BLaER1 treated with 17β-estradiol and CSF1 and Interleukin-3, amounts not matched to agents 10 nM and 100 nM (cell line): ENCODE data around the gene DDX56.

Experiments
- H3K27ac ChIP-seq, 11 experiments: shearing (Covaris generic); formaldehyde crosslinking; 2 replicates each; pipeline ENCODE4 v1.8.1; 2022
- H3K27me3 ChIP-seq, 11 experiments: shearing (Covaris generic); formaldehyde crosslinking; 2 replicates each; pipeline ENCODE4 v1.8.1; 2022
- H3K36me3 ChIP-seq, 11 experiments: shearing (Covaris generic); formaldehyde crosslinking; 2 replicates each; pipeline ENCODE4 v1.8.1; 2022
- H3K4me1 ChIP-seq, 10 experiments: shearing (Covaris generic); formaldehyde crosslinking; 2 replicates each; pipeline ENCODE4 v1.8.1; 2022
- H3K4me2 ChIP-seq, 11 experiments: shearing (Covaris generic); formaldehyde crosslinking; 2 replicates each; pipeline ENCODE4 v1.8.1; 2022
- H3K4me3 ChIP-seq, 10 experiments: shearing (Covaris generic); formaldehyde crosslinking; 2 replicates each; pipeline ENCODE4 v1.8.1; 2022
- H3K9ac ChIP-seq, 11 experiments: shearing (Covaris generic); formaldehyde crosslinking; 2 replicates each; pipeline ENCODE4 v1.8.1; 2022
- H3K9me3 ChIP-seq, 11 experiments: shearing (Covaris generic); formaldehyde crosslinking; replicated peaks in 1 of 11; 2 replicates each; pipeline ENCODE4 v1.8.1; 2022
- H4K20me1 ChIP-seq, 11 experiments: shearing (Covaris generic); formaldehyde crosslinking; 2 replicates each; pipeline ENCODE4 v1.8.1; 2022
- Cebpa-rat ChIP-seq, 11 experiments: shearing (Covaris generic); IDR thresholded peaks; 2 replicates each; pipeline ENCODE4 v1.8.1; 2022

The DDX56 gene

DNA sequence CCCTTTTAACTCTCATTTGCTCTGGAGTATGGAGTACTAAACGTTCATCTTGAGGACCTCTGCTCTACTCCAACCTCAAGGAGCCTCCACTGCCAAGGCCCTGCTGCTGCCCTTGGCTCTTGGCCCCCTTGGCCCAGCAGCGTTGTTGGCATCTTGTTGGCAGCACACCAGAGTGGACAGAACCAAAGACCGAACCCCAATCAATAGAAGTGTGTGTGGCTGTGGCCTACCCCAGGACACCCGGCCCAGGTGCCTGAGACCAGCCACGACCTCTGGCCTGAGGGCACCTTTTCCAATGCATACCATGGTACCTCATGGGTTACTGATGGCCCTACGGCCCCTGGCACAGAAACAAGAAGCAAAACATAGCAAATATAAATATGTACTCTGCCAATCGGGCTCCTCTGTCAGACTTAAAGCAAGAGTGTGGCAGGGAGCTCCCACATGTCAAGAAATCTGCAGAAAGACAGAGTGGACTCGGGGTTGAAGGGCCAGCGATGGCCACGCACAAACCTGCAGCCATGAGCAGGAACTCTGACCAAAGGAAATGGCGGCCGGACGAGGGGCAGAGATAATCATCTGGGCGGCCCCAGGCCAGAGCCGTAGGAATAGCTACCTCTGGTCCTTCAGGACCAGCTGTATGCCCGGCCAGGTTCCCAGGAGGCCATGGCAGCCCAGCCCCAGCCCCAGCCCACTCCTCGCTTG lies 35.5 kb downstream of the DDX56 start:
- Histone ChIP-seq H3K36me3 (no peaks in the 10 kb centered on the region), H3K4me3 (no peak overlapping the region), H3K9me3 (no peaks in the 10 kb centered on the region), H3K4me1 (peaks cover 0 to 11% (median 0%) of the 10 kb centered on the region in 10 experiments; a peak in 7 of 20 replicates), H3K9ac (no peak overlapping the region), H3K4me2 (no peak overlapping the region), H3K27ac (no peak overlapping the region), H3K27me3 (no peaks in the 10 kb centered on the region), H4K20me1 (no peaks in the 10 kb centered on the region)
- TF ChIP-seq Cebpa-rat (IDR thresholded peaks at IDR 0.05), result no peak

DNA sequence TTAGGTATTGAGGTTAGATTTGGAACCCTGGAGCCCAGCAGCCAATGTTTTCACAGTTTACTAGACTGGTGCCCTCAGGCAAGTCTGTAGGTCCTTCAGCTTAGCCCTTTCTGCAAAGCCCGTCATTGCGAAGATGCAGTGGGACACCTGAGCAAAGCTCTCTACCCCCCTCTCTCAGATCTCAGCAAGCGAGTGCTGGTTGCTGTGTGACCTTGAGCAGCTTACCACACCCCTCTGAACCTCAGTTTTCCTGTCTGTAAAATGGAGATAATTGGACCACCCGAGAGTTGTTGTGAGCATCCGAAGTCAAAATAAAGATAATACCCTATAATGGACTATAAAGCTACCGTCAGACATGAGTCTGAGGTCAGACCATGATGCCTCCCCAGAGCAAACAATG lies 36.3 kb downstream of the DDX56 start:
- Histone ChIP-seq H4K20me1 (no peaks in the 10 kb centered on the region), H3K4me3 (no peak overlapping the region), H3K27me3 (no peaks in the 10 kb centered on the region), H3K9ac (no peak overlapping the region), H3K4me2 (no peak overlapping the region), H3K4me1 (peaks cover 0 to 3% (median 0%) of the 10 kb centered on the region in 10 experiments; a peak in 5 of 20 replicates), H3K9me3 (no peaks in the 10 kb centered on the region), H3K27ac (no peak overlapping the region), H3K36me3 (no peaks in the 10 kb centered on the region)
- no peak for TF ChIP-seq Cebpa-rat (IDR thresholded peaks at IDR 0.05)

DNA sequence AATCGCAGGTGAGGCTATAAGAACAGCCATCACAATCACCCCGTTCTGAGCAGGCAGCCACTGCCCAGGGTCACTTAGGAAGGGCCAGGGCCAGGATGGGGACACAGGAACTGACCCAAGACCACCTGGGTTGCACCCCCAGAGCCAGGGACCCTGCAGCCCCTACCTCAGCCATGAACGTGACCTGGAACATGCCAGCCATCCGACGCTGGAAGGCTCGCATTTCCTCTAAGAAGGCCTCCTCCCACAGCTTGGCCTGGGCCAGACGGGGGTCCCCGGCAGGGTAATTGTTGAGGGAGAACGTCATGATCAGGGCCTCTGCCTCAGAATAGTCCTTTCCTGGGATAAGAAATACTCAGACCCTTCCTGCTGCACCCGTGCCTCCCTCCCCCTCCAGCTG lies 37.6 kb downstream of the DDX56 start:
- no peak overlapping the region for H3K4me3 ChIP-seq
- H3K27me3 ChIP-seq, result no peaks in the 10 kb centered on the region
- H3K4me1 ChIP-seq, result peaks cover 0 to 3% (median 2%) of the 10 kb centered on the region in 10 experiments; a peak in 9 of 20 replicates
- H3K9me3 ChIP-seq, result no peaks in the 10 kb centered on the region
- H3K9ac ChIP-seq, result no peak overlapping the region
- no peak overlapping the region for H3K27ac ChIP-seq
- no peaks in the 10 kb centered on the region for H4K20me1 ChIP-seq
- no peak overlapping the region for H3K4me2 ChIP-seq
- TF ChIP-seq Cebpa-rat (IDR thresholded peaks at IDR 0.05), result no peak
- no peaks in the 10 kb centered on the region for H3K36me3 ChIP-seq

DNA sequence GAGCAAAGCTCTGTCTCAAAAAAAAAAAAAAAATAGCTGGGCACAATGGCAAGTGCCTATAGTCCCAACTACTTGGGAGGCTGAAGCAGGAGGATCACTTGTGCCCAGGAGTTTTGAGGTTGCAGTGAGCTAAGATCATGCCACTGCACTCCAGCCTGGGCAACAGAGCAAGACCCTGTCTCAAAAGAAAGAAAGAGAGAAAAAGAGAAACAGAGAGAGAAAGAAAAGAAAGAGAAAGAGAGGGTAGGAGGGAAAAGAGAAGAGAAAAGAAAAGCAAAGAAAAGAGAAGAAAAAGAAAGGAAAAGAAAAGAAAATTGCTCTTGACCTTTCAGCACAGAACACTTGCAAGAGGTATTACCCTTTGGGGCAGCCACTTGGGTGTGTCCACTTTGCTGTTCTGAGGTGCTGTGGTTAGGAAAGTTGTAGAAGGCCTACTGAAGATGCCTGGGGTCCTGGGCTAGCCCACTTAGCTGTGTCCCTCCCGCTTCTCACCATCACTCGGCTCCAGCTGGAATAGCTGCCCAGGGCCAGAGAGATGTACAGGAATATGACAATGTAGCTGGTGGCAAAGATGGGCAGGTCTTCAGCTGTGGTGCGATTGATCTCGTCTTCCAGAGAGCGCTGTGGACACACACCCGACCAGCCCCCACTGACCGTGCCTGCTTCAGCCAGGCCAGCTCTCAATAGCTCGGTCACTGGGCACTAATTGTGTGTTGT lies 38.2 kb downstream of the DDX56 start:
- no peaks in the 10 kb centered on the region for H4K20me1 ChIP-seq
- H3K36me3 ChIP-seq, result no peaks in the 10 kb centered on the region
- no peak overlapping the region for H3K4me2 ChIP-seq
- no peaks in the 10 kb centered on the region for H3K27me3 ChIP-seq
- no peak overlapping the region for H3K27ac ChIP-seq
- no peak for TF ChIP-seq Cebpa-rat (IDR thresholded peaks at IDR 0.05)
- H3K4me3 ChIP-seq, result no peak overlapping the region
- H3K9ac ChIP-seq, result no peak overlapping the region
- H3K4me1 ChIP-seq, result peaks cover 0 to 9% (median 8%) of the 10 kb centered on the region in 10 experiments; a peak in 11 of 20 replicates
- no peaks in the 10 kb centered on the region for H3K9me3 ChIP-seq

DNA sequence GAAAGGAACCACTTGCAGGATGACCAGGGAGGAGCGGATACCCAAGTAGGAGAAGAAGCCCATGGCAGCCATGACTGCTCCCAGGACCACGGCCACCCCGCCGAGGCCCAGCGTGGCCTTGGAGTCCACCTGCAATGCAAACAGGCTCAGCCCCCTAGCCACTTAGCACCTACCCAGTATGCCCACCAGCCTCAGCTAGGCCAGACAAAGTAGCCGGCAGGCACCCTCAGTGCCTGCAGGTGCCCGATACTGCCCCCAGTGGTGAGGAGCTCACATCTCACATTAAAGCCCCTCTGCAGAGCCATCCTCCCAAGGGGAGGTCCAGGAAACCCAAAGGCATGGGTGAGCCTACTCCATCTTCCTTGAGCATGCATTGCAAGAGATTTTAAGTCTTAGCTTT lies 39.2 kb downstream of the DDX56 start:
- Histone ChIP-seq H4K20me1 (no peaks in the 10 kb centered on the region), H3K4me1 (peaks cover 0 to 10% (median 8%) of the 10 kb centered on the region in 10 experiments; a peak in 11 of 20 replicates), H3K27me3 (no peaks in the 10 kb centered on the region), H3K9ac (no peak overlapping the region), H3K4me3 (no peak overlapping the region), H3K27ac (no peak overlapping the region), H3K36me3 (no peaks in the 10 kb centered on the region), H3K9me3 (no peaks in the 10 kb centered on the region), H3K4me2 (no peak overlapping the region)
- no peak for TF ChIP-seq Cebpa-rat (IDR thresholded peaks at IDR 0.05)

DNA sequence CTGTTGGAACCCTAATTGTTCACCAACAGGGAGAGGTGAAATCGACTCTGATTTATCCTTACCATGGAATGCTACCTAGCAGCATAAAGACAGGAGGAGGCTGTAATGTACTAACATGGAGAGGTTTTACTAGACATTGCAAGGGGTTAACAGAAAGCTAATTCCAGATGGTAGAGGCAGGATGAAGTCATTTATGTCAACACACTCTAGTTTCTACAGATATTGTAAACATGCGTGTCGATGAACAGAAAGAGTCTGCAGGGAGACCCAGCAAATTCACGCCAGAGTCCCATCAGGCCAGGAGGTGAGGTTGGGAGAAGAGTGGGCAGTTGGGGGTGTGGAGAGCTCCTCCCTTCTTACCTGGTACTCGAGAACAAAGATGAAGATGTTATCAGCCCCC lies 39.6 kb downstream of the DDX56 start:
- Histone ChIP-seq H3K36me3 (no peaks in the 10 kb centered on the region), H3K27ac (no peak overlapping the region), H3K27me3 (no peaks in the 10 kb centered on the region), H4K20me1 (no peaks in the 10 kb centered on the region), H3K9me3 (no peaks in the 10 kb centered on the region), H3K9ac (no peak overlapping the region), H3K4me3 (no peak overlapping the region), H3K4me1 (peaks cover 0 to 10% (median 8%) of the 10 kb centered on the region in 10 experiments; a peak in 11 of 20 replicates), H3K4me2 (no peak overlapping the region)
- no peak for TF ChIP-seq Cebpa-rat (IDR thresholded peaks at IDR 0.05)

DNA sequence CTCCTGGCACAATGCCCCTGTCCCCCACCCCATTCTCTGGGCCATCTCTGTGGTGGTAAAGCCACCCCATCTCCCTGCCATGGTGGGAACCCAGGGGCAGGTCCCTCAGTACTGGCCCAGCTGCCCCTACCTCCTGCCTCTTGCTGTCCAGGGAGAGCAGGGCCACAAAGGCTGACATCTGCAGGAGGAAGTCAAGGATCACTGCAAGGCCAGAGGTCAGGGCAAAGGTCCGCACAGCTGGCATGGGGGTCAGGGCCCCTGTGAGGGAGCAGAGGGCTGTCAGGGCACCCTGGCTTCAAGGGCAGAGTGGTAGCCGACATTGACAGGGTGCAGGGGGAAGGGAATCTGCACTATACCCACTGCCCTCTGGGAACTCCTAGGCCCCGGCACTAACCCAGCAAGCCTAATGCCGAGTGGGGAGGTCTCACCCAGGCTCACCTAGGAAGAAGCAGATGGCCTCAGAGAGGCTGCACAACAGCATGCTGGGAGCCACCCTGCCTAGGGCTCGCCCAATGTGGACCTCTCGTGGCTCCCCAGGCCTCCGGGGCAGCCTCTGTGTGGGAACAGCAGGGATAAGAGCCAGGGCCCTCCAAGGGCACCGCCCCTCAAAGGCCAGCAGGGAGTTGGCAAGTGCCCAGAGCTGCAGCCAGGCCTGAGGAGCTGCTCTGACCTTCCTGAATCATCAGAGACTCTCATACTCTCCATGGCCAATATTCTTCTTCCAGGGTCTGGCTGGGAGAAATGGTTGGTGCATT lies 40.2 kb downstream of the DDX56 start:
- no peaks in the 10 kb centered on the region for H3K27me3 ChIP-seq
- TF ChIP-seq Cebpa-rat (IDR thresholded peaks at IDR 0.05), result no peak
- no peaks in the 10 kb centered on the region for H4K20me1 ChIP-seq
- no peak overlapping the region for H3K9ac ChIP-seq
- H3K4me2 ChIP-seq, result no peak overlapping the region
- no peak overlapping the region for H3K27ac ChIP-seq
- H3K36me3 ChIP-seq, result no peaks in the 10 kb centered on the region
- H3K9me3 ChIP-seq, result peaks cover 0 to 5% (median 0%) of the 10 kb centered on the region in 11 experiments; a peak in 3 of 22 replicates
- no peak overlapping the region for H3K4me3 ChIP-seq
- H3K4me1 ChIP-seq, result peaks cover 0 to 10% (median 8%) of the 10 kb centered on the region in 10 experiments; a peak in 11 of 20 replicates

DNA sequence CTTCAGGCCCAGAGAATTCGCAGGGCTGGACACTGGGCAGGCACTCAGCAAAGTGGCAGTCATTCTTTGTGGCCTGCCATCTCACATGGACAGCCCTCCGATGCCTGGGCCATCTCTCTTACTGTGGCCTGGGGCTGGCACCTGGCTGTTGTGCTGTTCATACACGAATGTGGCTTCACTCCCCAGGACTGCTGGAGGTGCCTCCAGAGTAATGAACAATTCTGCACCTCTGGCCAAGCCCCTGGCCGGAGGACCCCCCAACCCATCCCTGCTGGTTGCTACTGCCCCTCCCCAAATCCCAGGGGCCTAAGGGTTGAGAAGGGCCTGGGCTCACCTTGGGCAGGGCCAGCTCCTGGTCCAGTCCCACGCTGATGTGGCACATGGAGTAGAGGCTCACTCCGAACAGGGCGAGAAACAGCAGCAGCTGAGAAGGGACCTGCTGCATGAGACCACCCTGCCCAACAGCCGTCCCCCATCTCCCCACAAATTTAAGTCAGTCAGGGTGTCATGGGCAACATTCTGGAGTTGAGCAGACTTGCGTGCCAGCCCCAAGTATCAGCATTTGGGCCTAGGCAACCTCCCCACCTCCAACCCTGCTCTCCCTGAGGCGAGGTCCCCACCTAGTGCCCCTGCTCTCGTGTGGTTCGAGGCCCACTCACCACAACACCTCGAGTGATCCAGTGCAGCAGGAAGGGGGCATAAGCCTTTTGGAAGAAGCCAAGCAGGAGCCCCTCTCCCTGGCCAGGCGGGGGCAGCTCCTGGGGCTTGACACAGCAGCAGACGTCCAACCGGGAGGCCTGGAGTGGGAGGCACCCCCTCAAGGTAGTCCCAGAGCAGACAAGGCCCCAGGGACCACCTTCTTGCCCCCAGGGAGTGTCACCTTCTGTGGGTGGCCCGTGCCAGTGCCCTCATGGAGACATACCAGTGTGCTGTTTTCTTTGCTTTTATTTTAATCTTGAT lies 42.0 kb downstream of the DDX56 start:
- peaks cover 0 to 10% (median 8%) of the 10 kb centered on the region in 10 experiments; a peak in 11 of 20 replicates for H3K4me1 ChIP-seq
- 0 out of 22 replicates have a peak overlapping the region, but pooled peaks of 1 of the 11 experiments have one; percentile 10 for H3K4me2 ChIP-seq
- TF ChIP-seq Cebpa-rat (IDR thresholded peaks at IDR 0.05), result no peak

More for the DNA sequence above, 42.0 kb downstream of the DDX56 start:
- no peaks in the 10 kb centered on the region for H3K27me3 ChIP-seq
- H3K4me3 ChIP-seq, result no peak overlapping the region
- H3K9me3 ChIP-seq, result peaks cover 8 to 23% (median 15%) of the 10 kb centered on the region in 11 experiments
- H4K20me1 ChIP-seq, result no peaks in the 10 kb centered on the region
- H3K36me3 ChIP-seq, result no peaks in the 10 kb centered on the region
- no peak overlapping the region for H3K27ac ChIP-seq
- no peak overlapping the region for H3K9ac ChIP-seq
